Measurements from ENCODE around the gene MGAT5. TPM values are rescaled to one million over a fixed set of nuclear protein-coding genes. Genes with fewer than 3 reads are reported as not detected.

Gene MGAT5
- total RNA-seq, 1 donor from 2014 or later: 21.2 TPM

DNA sequence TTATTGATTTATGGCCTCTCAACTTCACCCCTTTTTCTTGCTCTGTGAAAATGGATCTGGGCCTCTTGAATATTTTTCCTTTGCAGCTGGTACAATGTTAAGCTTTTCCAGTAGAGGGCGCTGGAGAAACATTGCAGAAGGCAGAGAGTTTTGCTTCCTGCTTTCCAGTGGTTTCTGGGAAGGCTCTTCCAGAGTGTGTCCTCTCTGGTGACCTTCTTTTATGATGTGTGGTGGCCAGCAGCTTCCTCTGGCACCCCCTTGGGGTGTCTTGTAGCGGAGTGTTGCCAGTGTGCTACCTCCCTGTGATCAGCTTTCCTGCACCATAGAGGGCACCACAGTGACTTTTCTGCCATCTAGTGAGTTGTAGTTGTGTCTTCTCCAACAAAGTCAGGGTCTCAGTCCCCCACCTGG, 25.4 kb upstream of the MGAT5 start:
- Mint-ChIP-seq H3K9me3 (peaks cover 30% of the 10 kb centered on the region), H3K36me3 (peaks cover 7% of the 10 kb centered on the region), H3K4me1 (peaks cover 3% of the 10 kb centered on the region), H3K27me3 (ENCODE audit: insufficient read depth, low read depth) (peaks cover 1% of the 10 kb centered on the region), H3K4me3 (no peak overlapping the region), H3K27ac (no peak overlapping the region)
- H3F3A ChIP-seq (ENCODE audit: low read depth): no peaks in the 10 kb centered on the region
- no peak overlapping the region for H2AFZ ChIP-seq (replicated peaks)
- TF ChIP-seq EZH2phosphoT487 (IDR thresholded peaks at IDR 0.05): no peak
- TF ChIP-seq, protein P1, sequence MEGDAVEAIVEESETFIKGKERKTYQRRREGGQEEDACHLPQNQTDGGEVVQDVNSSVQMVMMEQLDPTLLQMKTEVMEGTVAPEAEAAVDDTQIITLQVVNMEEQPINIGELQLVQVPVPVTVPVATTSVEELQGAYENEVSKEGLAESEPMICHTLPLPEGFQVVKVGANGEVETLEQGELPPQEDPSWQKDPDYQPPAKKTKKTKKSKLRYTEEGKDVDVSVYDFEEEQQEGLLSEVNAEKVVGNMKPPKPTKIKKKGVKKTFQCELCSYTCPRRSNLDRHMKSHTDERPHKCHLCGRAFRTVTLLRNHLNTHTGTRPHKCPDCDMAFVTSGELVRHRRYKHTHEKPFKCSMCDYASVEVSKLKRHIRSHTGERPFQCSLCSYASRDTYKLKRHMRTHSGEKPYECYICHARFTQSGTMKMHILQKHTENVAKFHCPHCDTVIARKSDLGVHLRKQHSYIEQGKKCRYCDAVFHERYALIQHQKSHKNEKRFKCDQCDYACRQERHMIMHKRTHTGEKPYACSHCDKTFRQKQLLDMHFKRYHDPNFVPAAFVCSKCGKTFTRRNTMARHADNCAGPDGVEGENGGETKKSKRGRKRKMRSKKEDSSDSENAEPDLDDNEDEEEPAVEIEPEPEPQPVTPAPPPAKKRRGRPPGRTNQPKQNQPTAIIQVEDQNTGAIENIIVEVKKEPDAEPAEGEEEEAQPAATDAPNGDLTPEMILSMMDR (IDR thresholded peaks at IDR 0.05): peak; percentile 41
- peaks cover 16% of the 10 kb centered on the region for H3K4me1 ChIP-seq
- no peaks in the 10 kb centered on the region for H3K9me3 ChIP-seq (ENCODE audit: low read depth)
- H3K36me3 ChIP-seq: peaks cover 8% of the 10 kb centered on the region
- DNase-seq (ENCODE audit: low spot score): no peak
- no peak overlapping the region for H3K9ac ChIP-seq
- no peaks in the 10 kb centered on the region for H4K20me1 ChIP-seq (ENCODE audit: low read depth)
- no peaks in the 10 kb centered on the region for H3K27me3 ChIP-seq
- no peak overlapping the region for H3K4me2 ChIP-seq
- no peak overlapping the region for H3K4me3 ChIP-seq
- no peak overlapping the region for H3K27ac ChIP-seq
- H3K79me2 ChIP-seq (ENCODE audit: low read depth): peaks cover 9% of the 10 kb centered on the region

DNA sequence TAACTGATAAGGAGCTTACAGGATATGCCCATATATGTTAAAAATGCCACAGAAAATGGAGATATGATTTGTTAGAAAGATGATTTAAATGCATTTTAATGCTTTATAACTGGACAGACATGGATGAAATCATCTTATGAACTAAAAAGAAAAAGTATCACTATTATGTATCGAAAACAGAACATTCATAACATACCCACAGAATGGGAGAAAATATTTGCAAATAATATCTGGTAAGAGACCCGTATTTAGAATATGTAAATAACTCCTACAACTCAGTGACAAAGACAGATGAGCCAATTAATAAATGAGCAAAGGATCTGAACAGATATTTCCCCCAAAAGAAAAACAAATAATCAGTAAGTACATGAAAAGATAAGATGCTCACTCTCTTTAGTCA, 24.3 kb upstream of the MGAT5 start:
- peaks cover 16% of the 10 kb centered on the region for H3K4me1 ChIP-seq
- DNase-seq (ENCODE audit: low spot score): no peak
- no peak overlapping the region for H2AFZ ChIP-seq (replicated peaks)
- peaks cover 9% of the 10 kb centered on the region for H3K79me2 ChIP-seq (ENCODE audit: low read depth)
- Mint-ChIP-seq H3K27me3 (ENCODE audit: insufficient read depth, low read depth) (peaks cover 3% of the 10 kb centered on the region), H3K9me3 (peaks cover 30% of the 10 kb centered on the region), H3K4me3 (no peak overlapping the region), H3K36me3 (peaks cover 7% of the 10 kb centered on the region), H3K27ac (no peak overlapping the region), H3K4me1 (peaks cover 3% of the 10 kb centered on the region)
- no peaks in the 10 kb centered on the region for H3K9me3 ChIP-seq (ENCODE audit: low read depth)
- no peak for TF ChIP-seq EZH2phosphoT487 (IDR thresholded peaks at IDR 0.05)
- TF ChIP-seq, protein P1 (IDR thresholded peaks at IDR 0.05): no peak
- no peak for TF ChIP-seq EZH2 (IDR thresholded peaks at IDR 0.05)
- H4K20me1 ChIP-seq (ENCODE audit: low read depth): no peaks in the 10 kb centered on the region
- H3K4me2 ChIP-seq: no peak overlapping the region
- H3K9ac ChIP-seq: no peak overlapping the region
- no peaks in the 10 kb centered on the region for H3F3A ChIP-seq (ENCODE audit: low read depth)
- peaks cover 8% of the 10 kb centered on the region for H3K36me3 ChIP-seq
- no peak overlapping the region for H3K27ac ChIP-seq
- H3K27me3 ChIP-seq: no peaks in the 10 kb centered on the region
- H3K4me3 ChIP-seq: no peak overlapping the region

DNA sequence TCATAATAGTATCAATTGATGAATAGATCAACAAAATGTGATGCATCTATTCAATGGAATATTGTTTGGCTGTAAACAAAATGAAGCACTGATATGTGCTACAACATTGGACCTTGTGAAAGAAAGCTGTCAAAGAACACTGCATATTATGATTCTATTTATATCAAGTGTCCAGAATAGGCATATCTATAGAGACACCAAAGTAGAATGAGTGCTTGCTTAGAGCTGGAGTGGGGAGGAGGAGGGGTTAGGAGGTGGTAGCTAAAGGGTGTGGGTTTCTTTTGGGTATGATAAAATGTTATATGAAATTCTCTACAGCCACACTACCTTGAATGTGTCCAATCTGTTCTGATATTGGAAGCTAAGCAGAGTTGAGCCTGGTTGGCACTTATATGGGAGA, 23.0 kb upstream of the MGAT5 start:
- no peaks in the 10 kb centered on the region for H3K9me3 ChIP-seq (ENCODE audit: low read depth)
- H3K4me3 ChIP-seq: no peak overlapping the region
- TF ChIP-seq EZH2 (IDR thresholded peaks at IDR 0.05) (no peak), EZH2phosphoT487 (IDR thresholded peaks at IDR 0.05) (no peak)
- TF ChIP-seq, protein P1 (IDR thresholded peaks at IDR 0.05): no peak
- H3K9ac ChIP-seq: no peak overlapping the region
- Mint-ChIP-seq H3K4me3 (no peak overlapping the region), H3K4me1 (no peaks in the 10 kb centered on the region), H3K27me3 (ENCODE audit: insufficient read depth, low read depth) (peaks cover 3% of the 10 kb centered on the region), H3K36me3 (peaks cover 7% of the 10 kb centered on the region), H3K9me3 (peaks cover 26% of the 10 kb centered on the region), H3K27ac (no peak overlapping the region)
- no peak overlapping the region for H3K4me2 ChIP-seq
- H3K27me3 ChIP-seq: no peaks in the 10 kb centered on the region
- no peak overlapping the region for H3K27ac ChIP-seq
- DNase-seq (ENCODE audit: low spot score): no peak
- H2AFZ ChIP-seq (replicated peaks): no peak overlapping the region
- H3F3A ChIP-seq (ENCODE audit: low read depth): no peaks in the 10 kb centered on the region
- H3K4me1 ChIP-seq: peaks cover 8% of the 10 kb centered on the region
- H3K79me2 ChIP-seq (ENCODE audit: low read depth): peaks cover 9% of the 10 kb centered on the region
- H3K36me3 ChIP-seq: peaks cover 8% of the 10 kb centered on the region
- H4K20me1 ChIP-seq (ENCODE audit: low read depth): no peaks in the 10 kb centered on the region
